ENCODE results near the gene TBKBP1.

DNA sequence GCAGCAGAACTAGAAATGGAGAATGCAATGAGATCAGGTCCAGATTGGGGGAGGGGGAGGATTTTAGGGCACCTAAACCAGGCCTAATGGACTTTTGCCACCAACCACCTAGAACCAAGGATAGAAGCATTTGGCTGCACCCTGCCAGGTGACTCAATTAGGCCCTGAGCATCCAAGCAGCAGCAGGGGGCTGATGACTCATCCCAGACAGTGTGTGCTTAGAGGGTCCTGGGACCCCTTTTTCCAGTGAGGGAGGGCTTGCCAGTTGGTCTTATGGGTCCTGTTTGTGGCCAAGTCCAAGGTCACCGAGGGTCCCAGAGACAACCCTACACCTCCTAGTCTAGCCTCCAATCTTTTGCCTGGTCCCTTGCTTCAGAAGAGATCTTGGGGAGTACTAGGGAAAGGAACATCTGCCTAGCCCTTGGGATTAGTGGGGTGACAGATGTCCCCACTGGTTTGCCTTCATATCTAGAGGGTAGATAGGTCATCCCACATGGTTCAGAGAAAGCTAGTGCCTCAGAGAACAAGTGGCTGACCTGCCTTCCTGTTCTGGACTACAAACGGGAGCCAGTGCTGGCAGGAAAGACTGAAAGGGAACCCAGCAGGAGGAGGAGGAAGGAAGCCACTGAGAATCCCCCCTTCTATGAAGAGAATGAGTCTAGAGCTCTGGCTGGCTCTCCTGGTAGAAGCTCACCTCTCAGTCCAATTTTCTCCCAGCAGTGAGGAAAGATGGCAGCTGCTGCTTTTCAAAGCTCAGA is 1.6 kb upstream of the TBKBP1 start:
- TF ChIP-seq, protein P1, sequence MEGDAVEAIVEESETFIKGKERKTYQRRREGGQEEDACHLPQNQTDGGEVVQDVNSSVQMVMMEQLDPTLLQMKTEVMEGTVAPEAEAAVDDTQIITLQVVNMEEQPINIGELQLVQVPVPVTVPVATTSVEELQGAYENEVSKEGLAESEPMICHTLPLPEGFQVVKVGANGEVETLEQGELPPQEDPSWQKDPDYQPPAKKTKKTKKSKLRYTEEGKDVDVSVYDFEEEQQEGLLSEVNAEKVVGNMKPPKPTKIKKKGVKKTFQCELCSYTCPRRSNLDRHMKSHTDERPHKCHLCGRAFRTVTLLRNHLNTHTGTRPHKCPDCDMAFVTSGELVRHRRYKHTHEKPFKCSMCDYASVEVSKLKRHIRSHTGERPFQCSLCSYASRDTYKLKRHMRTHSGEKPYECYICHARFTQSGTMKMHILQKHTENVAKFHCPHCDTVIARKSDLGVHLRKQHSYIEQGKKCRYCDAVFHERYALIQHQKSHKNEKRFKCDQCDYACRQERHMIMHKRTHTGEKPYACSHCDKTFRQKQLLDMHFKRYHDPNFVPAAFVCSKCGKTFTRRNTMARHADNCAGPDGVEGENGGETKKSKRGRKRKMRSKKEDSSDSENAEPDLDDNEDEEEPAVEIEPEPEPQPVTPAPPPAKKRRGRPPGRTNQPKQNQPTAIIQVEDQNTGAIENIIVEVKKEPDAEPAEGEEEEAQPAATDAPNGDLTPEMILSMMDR (IDR thresholded peaks at IDR 0.05), result no peak
- TF ChIP-seq POLR2A (IDR thresholded peaks at IDR 0.05), result no peak

All from Peyer's patch (tissue), 4 donors.